ENCODE data around the gene NFKBIZ. TPM values are rescaled to one million over a fixed set of nuclear protein-coding genes. Genes with fewer than 3 reads are reported as not detected.

The NFKBIZ gene
- total and polyA plus RNA-seq, 2 donors (not counting 3 experiments of a cell fraction or from before 2014, with no cell fraction given) = 17.5 to 28.9 TPM

DNA sequence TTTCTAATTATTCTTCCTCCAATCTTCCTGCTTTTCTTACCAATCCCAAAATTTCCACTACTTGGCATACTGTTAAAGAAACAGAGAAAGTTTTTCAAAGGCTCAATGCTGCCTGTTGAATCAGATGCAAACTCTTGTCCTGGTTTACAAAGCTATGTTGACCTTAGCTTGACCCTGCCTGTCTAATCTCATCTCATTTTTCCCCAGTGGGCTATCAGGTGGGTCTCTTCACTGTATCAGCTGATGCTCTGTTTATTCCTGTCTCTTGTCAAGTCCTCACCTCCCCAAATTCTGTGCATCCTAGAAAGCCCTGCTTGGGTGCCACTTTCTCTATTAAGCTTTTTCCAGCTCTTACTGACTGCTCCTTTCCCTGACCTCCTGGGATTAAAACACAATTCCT is 18.2 kb downstream of the NFKBIZ start:
- BruUV-seq (replicated peaks) = no TSS peak
- ChIA-PET CTCF (interaction anchor here (1.0 to 3.4 kb wide), 4 partner anchors 8 to 361 kb away, joined by 3 to 15 read pairs (median 7); no protein-coding TSS in a partner anchor), POLR2A (interaction anchor here (0.6 to 1.7 kb wide), 3 partner anchors 16 to 328 kb away, joined by 3 to 5 read pairs (median 3); partner anchors contain the start of gene NFKBIZ)
- TF ChIP-seq MYC (IDR thresholded peaks at IDR 0.05; ENCODE audit: low read depth, low read length) (no peak), EZH2 (IDR thresholded peaks at IDR 0.05; ENCODE audit: borderline replicate concordance, low read depth, low read length, severe bottlenecking) (no peak), FOS (IDR thresholded peaks at IDR 0.05; ENCODE audit: borderline replicate concordance, insufficient read depth, low read length) (no peak), POLR2A (IDR thresholded peaks at IDR 0.05; ENCODE audit: low read depth, low read length) (no peak), MAX (IDR thresholded peaks at IDR 0.05; ENCODE audit: insufficient read depth, insufficient read length) (no peak), POLR2AphosphoS5 (IDR thresholded peaks at IDR 0.05; ENCODE audit: insufficient read depth, low read depth, low read length) (no peak), JUN (IDR thresholded peaks at IDR 0.05; ENCODE audit: borderline replicate concordance, insufficient read depth, insufficient read length, low read depth) (no peak), GATA2 (IDR thresholded peaks at IDR 0.05; ENCODE audit: insufficient read depth, insufficient read length, low read depth, low read length) (no peak)
- TF ChIP-seq, protein P1, sequence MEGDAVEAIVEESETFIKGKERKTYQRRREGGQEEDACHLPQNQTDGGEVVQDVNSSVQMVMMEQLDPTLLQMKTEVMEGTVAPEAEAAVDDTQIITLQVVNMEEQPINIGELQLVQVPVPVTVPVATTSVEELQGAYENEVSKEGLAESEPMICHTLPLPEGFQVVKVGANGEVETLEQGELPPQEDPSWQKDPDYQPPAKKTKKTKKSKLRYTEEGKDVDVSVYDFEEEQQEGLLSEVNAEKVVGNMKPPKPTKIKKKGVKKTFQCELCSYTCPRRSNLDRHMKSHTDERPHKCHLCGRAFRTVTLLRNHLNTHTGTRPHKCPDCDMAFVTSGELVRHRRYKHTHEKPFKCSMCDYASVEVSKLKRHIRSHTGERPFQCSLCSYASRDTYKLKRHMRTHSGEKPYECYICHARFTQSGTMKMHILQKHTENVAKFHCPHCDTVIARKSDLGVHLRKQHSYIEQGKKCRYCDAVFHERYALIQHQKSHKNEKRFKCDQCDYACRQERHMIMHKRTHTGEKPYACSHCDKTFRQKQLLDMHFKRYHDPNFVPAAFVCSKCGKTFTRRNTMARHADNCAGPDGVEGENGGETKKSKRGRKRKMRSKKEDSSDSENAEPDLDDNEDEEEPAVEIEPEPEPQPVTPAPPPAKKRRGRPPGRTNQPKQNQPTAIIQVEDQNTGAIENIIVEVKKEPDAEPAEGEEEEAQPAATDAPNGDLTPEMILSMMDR (IDR thresholded peaks at IDR 0.05; ENCODE audit: extremely low read depth in 1 of 2, insufficient read depth in 1 of 2, low read depth in 1 of 2, low read length in 2 of 2) = no peak
- Histone ChIP-seq H4K20me1 (replicated peaks; ENCODE audit: control insufficient read depth, extremely low read depth, insufficient read depth, low read length) (no peaks in the 10 kb centered on the region), H2AFZ (ENCODE audit: low read depth, low read length) (no peak overlapping the region), H3K27ac (ENCODE audit: insufficient read depth, low read depth, low read length) (no peak overlapping the region), H3K79me2 (ENCODE audit: control insufficient read depth, insufficient read depth, low read length) (no peaks in the 10 kb centered on the region), H3K9ac (replicated peaks; ENCODE audit: extremely low read depth, insufficient read depth, low read length) (no peak overlapping the region), H3K9me3 (replicated peaks; ENCODE audit: control insufficient read depth, insufficient read depth, low read length) (no peaks in the 10 kb centered on the region), H3K9me1 (replicated peaks; ENCODE audit: control insufficient read depth, extremely low read depth, insufficient read depth, low read length) (no peaks in the 10 kb centered on the region), H3K4me2 (ENCODE audit: insufficient read depth, low read length) (no peak overlapping the region), H3K4me3 (replicated peaks in 1 of 3; ENCODE audit: insufficient read depth in 1 of 3, low read depth in 1 of 3, low read length in 3 of 3) (no peak overlapping the region), H3K36me3 (ENCODE audit: control insufficient read depth in 2 of 2, extremely low read depth in 1 of 2, insufficient read depth in 2 of 2, low read length in 2 of 2) (no peaks in the 10 kb centered on the region), H3K4me1 (ENCODE audit: control insufficient read depth, extremely low read depth, insufficient read depth, low read length) (peaks cover 17% of the 10 kb centered on the region), H3K27me3 (ENCODE audit: control insufficient read depth in 2 of 2, insufficient read depth in 2 of 2, low read length in 2 of 2) (no peaks in the 10 kb centered on the region)
- FAIRE-seq (no peak), DNase-seq (ENCODE audit: low read depth, low spot score) (no peak)
- dilution Hi-C loops (cut with MboI; ENCODE audit: extremely low pct_ligation_motif_present, low sequenced_read_pairs) (loop anchor here (25.0 kb wide), 1 partner anchor 295 kb away; no protein-coding TSS in a partner anchor), intact Hi-C loops (cut with micrococcal nuclease) (no loop called here)
